HepG2 (cell line): ENCODE results near the gene SHROOM1. TPM values are rescaled to one million over a fixed set of nuclear protein-coding genes. Genes with fewer than 3 reads are reported as not detected.
A peak's percentile ranks its signal among the peaks of the same experiment; 100 is the strongest.

Experiments
- CREM ChIP-seq, 2 experiments: sonication (generic) in 1 of 2; formaldehyde crosslinking in 1 of 2; IDR thresholded peaks; 2 replicates each; pipeline versions ENCODE4 v1.4.0 to v1.6.1; 2016 to 2020; ENCODE audit warnings: antibody characterized with exemption in 1 of 2, mild to moderate bottlenecking in 1 of 2, missing genetic modification reagents in 1 of 2
- ETV6 ChIP-seq: sonication (generic); formaldehyde crosslinking; conservative IDR thresholded peaks from 2 replicates; pipeline ENCODE4 v1.4.0; 2020; ENCODE audit warnings: missing genetic modification reagents
- FOXA3 ChIP-seq: IDR thresholded peaks from 2 replicates; pipeline ENCODE4 v1.6.1; 2016; ENCODE audit warnings: missing genetic modification reagents, missing compliant biosample characterization
- JARID2 ChIP-seq: sonication (generic); formaldehyde crosslinking; IDR thresholded peaks from 2 replicates; pipeline ENCODE4 v1.8.1; 2023; ENCODE audit warnings: missing genetic modification reagents, inconsistent platforms; ENCODE audit not compliant: insufficient replicate concordance
- JUNB ChIP-seq: sonication (generic); formaldehyde crosslinking; IDR thresholded peaks from 2 replicates; pipeline ENCODE4 v1.8.0; 2022; ENCODE audit warnings: missing genetic modification reagents, mild to moderate bottlenecking, borderline replicate concordance
- KLF16 ChIP-seq, 2 experiments: sonication (generic) in 1 of 2; formaldehyde crosslinking in 1 of 2; IDR thresholded peaks; 2 replicates each; pipeline versions ENCODE4 v1.6.1 to v1.8.0; 2016 to 2023; ENCODE audit warnings: missing genetic modification reagents in 2 of 2, missing compliant biosample characterization in 1 of 2
- NONO ChIP-seq, 2 experiments: fragments of 450-650 bp in 1 of 2; sonication (generic) in 1 of 2; formaldehyde crosslinking in 1 of 2; IDR thresholded peaks in 1 of 2; conservative IDR thresholded peaks in 1 of 2; 2 replicates each; pipeline versions ENCODE4 v1.6.1 to v1.8.0; 2017 to 2022; ENCODE audit warnings: mild to moderate bottlenecking in 1 of 2, missing genetic modification reagents in 1 of 2, moderate library complexity in 1 of 2
- PCBP1 ChIP-seq: fragments of 200-400 bp; formaldehyde crosslinking; IDR thresholded peaks from 2 replicates; pipeline ENCODE4 v1.6.1; 2017; ENCODE audit warnings: mild to moderate bottlenecking, low read depth, low read length, borderline replicate concordance
- PHF20 ChIP-seq: sonication (generic); formaldehyde crosslinking; IDR thresholded peaks from 2 replicates; pipeline ENCODE4 v1.5.0; 2020; ENCODE audit warnings: mild to moderate bottlenecking, missing genetic modification reagents
- RBFOX2 ChIP-seq: fragments of 200-400 bp; formaldehyde crosslinking; IDR thresholded peaks from 2 replicates; pipeline ENCODE4 v1.6.1; 2017; ENCODE audit warnings: low read depth, mild to moderate bottlenecking, low read length
- RBM39 ChIP-seq: fragments of 200-400 bp; formaldehyde crosslinking; IDR thresholded peaks from one replicate; pipeline ENCODE4 v1.6.1; 2018; ENCODE audit warnings: antibody characterized with exemption, mild to moderate bottlenecking, low read depth, low read length; ENCODE audit not compliant: poor library complexity, severe bottlenecking
- RXRB ChIP-seq: IDR thresholded peaks from 2 replicates; pipeline ENCODE4 v1.6.1; 2016; ENCODE audit warnings: borderline replicate concordance, missing genetic modification reagents, missing compliant biosample characterization
- SAFB2 ChIP-seq: sonication (generic); formaldehyde crosslinking; IDR thresholded peaks from 2 replicates; pipeline ENCODE4 v1.5.1; 2020; ENCODE audit warnings: missing genetic modification reagents, low read depth, mild to moderate bottlenecking, borderline replicate concordance
- TEAD2 ChIP-seq: sonication (generic); formaldehyde crosslinking; IDR thresholded peaks from 2 replicates; pipeline ENCODE4 v1.9.0; 2021; ENCODE audit warnings: missing genetic modification reagents
- TRIM24 ChIP-seq: sonication (generic); formaldehyde crosslinking; IDR thresholded peaks from 2 replicates; pipeline ENCODE4 v1.8.0; 2022; ENCODE audit warnings: mild to moderate bottlenecking, missing genetic modification reagents
- ZNF24 ChIP-seq: fragments of 450-650 bp; IDR thresholded peaks from 2 replicates; pipeline ENCODE4 v1.6.1; 2017; ENCODE audit warnings: antibody characterized with exemption, mild to moderate bottlenecking
- ZNF33B ChIP-seq: sonication (generic); formaldehyde crosslinking; IDR thresholded peaks from 2 replicates; pipeline ENCODE4 v1.5.1; 2020; ENCODE audit warnings: mild to moderate bottlenecking, missing genetic modification reagents
- ZZZ3 ChIP-seq: sonication (generic); formaldehyde crosslinking; IDR thresholded peaks from 2 replicates; pipeline ENCODE4 v1.4.0; 2020; ENCODE audit warnings: missing genetic modification reagents, mild to moderate bottlenecking, borderline replicate concordance
- polyA plus RNA-seq, 8 experiments: library from polyadenylated mRNA; depleted of rRNA in 3 of 8; stranded (reverse) in 7 of 8; unstranded in 1 of 8; fragments of >200 nt; fragmentation: Illumina TruSeq in 4 of 8; extraction: Trizol in 4 of 8; gene quantifications; 2 replicates each; pipeline versions ENCODE4 v1.2.1 to v1.2.3, GENCODE V29; 2011 to 2016; ENCODE audit warnings: low read depth in 4 of 8, missing spikeins in 1 of 8, mixed read lengths in 1 of 8; ENCODE audit not compliant: insufficient read depth in 1 of 8
- total RNA-seq, 5 experiments: library from RNA; depleted of rRNA; stranded (reverse); fragments of >200 nt; fragmentation: Illumina TruSeq; extraction: Trizol; gene quantifications; 2 replicates each; pipeline ENCODE4 v1.2.3, GENCODE V29; 2016; ENCODE audit warnings: low read depth in 1 of 5
- TF ChIP-seq, protein P1 (sequence below): sonication (generic); formaldehyde crosslinking; IDR thresholded peaks from 2 replicates; pipeline ENCODE4 v1.4.0; 2020; ENCODE audit warnings: mild to moderate bottlenecking, missing genetic modification reagents, borderline replicate concordance
- TF ChIP-seq, protein P2 (sequence below): sonication (generic); formaldehyde crosslinking; IDR thresholded peaks from 2 replicates; pipeline ENCODE4; 2020; ENCODE audit warnings: missing genetic modification reagents, mild to moderate bottlenecking, borderline replicate concordance
- TF ChIP-seq, protein P3 (sequence below): sonication (generic); formaldehyde crosslinking; IDR thresholded peaks from 2 replicates; pipeline ENCODE4 v1.5.0; 2020; ENCODE audit warnings: mild to moderate bottlenecking, missing genetic modification reagents, borderline replicate concordance

SHROOM1 gene
- total and polyA plus RNA-seq, 2 of the 13 experiments (the other 11 are each of a cell fraction or from before 2014, with no cell fraction given), result 18.2 to 25.7 TPM

DNA sequence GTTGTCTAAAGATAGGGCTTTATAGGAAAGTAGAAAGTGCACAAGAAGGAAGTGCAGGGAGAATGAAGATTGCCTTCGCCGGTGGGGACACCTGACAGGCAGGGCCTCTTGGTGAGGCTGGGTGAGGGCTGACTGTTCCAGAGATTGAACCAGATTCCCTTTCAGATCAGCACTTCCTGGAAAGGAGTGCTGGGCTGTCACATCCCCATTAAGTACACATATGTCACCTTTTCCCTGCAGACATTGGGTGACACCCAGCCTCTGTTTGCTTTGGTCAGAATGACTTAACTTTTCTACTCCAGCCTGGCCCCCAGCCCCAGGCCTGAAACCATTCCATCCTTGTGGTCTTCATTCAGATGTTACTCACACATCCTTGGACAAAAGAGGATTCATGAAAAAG lies 7.4 kb upstream of the SHROOM1 start (continued):
- TF ChIP-seq CREM (IDR thresholded peaks at IDR 0.05), result no peak
- TF ChIP-seq CREM (CRISPR knock-in tag; IDR thresholded peaks at IDR 0.05), result no peak
- TF ChIP-seq TRIM24 (CRISPR knock-in tag), result no peak
- peak; percentile 22 for TF ChIP-seq JARID2
- TF ChIP-seq RXRB, result peak; percentile 95
- no peak for TF ChIP-seq ZNF24
- TF ChIP-seq JUNB, result no peak
- TF ChIP-seq NONO (IDR thresholded peaks at IDR 0.05), result no peak
- no peak for TF ChIP-seq NONO (CRISPR knock-in tag; conservative IDR thresholded peaks at IDR 0.05)
- no peak for TF ChIP-seq PHF20
- TF ChIP-seq ZZZ3, result peak; percentile 55; the same call in 1 of the 2 replicates
- no peak for TF ChIP-seq PCBP1
- TF ChIP-seq, protein P1, sequence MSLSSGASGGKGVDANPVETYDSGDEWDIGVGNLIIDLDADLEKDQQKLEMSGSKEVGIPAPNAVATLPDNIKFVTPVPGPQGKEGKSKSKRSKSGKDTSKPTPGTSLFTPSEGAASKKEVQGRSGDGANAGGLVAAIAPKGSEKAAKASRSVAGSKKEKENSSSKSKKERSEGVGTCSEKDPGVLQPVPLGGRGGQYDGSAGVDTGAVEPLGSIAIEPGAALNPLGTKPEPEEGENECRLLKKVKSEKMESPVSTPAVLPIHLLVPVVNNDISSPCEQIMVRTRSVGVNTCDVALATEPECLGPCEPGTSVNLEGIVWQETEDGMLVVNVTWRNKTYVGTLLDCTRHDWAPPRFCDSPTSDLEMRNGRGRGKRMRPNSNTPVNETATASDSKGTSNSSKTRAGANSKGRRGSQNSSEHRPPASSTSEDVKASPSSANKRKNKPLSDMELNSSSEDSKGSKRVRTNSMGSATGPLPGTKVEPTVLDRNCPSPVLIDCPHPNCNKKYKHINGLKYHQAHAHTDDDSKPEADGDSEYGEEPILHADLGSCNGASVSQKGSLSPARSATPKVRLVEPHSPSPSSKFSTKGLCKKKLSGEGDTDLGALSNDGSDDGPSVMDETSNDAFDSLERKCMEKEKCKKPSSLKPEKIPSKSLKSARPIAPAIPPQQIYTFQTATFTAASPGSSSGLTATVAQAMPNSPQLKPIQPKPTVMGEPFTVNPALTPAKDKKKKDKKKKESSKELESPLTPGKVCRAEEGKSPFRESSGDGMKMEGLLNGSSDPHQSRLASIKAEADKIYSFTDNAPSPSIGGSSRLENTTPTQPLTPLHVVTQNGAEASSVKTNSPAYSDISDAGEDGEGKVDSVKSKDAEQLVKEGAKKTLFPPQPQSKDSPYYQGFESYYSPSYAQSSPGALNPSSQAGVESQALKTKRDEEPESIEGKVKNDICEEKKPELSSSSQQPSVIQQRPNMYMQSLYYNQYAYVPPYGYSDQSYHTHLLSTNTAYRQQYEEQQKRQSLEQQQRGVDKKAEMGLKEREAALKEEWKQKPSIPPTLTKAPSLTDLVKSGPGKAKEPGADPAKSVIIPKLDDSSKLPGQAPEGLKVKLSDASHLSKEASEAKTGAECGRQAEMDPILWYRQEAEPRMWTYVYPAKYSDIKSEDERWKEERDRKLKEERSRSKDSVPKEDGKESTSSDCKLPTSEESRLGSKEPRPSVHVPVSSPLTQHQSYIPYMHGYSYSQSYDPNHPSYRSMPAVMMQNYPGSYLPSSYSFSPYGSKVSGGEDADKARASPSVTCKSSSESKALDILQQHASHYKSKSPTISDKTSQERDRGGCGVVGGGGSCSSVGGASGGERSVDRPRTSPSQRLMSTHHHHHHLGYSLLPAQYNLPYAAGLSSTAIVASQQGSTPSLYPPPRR, result peak; percentile 58
- TF ChIP-seq, protein P2, sequence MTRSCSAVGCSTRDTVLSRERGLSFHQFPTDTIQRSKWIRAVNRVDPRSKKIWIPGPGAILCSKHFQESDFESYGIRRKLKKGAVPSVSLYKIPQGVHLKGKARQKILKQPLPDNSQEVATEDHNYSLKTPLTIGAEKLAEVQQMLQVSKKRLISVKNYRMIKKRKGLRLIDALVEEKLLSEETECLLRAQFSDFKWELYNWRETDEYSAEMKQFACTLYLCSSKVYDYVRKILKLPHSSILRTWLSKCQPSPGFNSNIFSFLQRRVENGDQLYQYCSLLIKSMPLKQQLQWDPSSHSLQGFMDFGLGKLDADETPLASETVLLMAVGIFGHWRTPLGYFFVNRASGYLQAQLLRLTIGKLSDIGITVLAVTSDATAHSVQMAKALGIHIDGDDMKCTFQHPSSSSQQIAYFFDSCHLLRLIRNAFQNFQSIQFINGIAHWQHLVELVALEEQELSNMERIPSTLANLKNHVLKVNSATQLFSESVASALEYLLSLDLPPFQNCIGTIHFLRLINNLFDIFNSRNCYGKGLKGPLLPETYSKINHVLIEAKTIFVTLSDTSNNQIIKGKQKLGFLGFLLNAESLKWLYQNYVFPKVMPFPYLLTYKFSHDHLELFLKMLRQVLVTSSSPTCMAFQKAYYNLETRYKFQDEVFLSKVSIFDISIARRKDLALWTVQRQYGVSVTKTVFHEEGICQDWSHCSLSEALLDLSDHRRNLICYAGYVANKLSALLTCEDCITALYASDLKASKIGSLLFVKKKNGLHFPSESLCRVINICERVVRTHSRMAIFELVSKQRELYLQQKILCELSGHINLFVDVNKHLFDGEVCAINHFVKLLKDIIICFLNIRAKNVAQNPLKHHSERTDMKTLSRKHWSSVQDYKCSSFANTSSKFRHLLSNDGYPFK (CRISPR knock-in tag), result no peak
- no peak for TF ChIP-seq TEAD2 (CRISPR knock-in tag)
- TF ChIP-seq, protein P3, sequence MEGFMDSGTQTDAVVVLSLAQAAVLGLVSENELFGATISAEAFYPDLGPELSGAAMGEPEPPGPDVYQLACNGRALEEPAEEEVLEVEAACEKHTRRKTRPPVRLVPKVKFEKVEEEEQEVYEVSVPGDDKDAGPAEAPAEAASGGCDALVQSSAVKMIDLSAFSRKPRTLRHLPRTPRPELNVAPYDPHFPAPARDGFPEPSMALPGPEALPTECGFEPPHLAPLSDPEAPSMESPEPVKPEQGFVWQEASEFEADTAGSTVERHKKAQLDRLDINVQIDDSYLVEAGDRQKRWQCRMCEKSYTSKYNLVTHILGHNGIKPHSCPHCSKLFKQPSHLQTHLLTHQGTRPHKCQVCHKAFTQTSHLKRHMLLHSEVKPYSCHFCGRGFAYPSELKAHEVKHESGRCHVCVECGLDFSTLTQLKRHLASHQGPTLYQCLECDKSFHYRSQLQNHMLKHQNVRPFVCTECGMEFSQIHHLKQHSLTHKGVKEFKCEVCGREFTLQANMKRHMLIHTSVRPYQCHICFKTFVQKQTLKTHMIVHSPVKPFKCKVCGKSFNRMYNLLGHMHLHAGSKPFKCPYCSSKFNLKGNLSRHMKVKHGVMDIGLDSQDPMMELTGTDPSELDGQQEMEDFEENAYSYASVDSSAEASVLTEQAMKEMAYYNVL, result no peak
- TF ChIP-seq ZNF33B (CRISPR knock-in tag), result no peak
- no peak for TF ChIP-seq RBM39
- TF ChIP-seq ETV6 (CRISPR knock-in tag), result no peak
- TF ChIP-seq KLF16 (CRISPR knock-in tag; IDR thresholded peaks at IDR 0.05), result no peak; a peak in 1 of 4 replicates
- TF ChIP-seq FOXA3 (CRISPR knock-in tag), result peak; percentile 81
- TF ChIP-seq SAFB2 (CRISPR knock-in tag), result no peak
- no peak for TF ChIP-seq RBFOX2
